HG03066 (cell line): ENCODE data around the gene GCK.

Source experiments
- ATAC-seq: cut with Tn5 transposase; IDR thresholded peaks from one replicate; pipeline ENCODE4 v1.9.1; 2021; ENCODE audit warnings: low read depth; ENCODE audit not compliant: unreplicated experiment

GCK gene

GRCh38 chr7:44098092-44099068 is 90.9 kb downstream of the GCK start:
- ATAC-seq: no peak

DNA sequence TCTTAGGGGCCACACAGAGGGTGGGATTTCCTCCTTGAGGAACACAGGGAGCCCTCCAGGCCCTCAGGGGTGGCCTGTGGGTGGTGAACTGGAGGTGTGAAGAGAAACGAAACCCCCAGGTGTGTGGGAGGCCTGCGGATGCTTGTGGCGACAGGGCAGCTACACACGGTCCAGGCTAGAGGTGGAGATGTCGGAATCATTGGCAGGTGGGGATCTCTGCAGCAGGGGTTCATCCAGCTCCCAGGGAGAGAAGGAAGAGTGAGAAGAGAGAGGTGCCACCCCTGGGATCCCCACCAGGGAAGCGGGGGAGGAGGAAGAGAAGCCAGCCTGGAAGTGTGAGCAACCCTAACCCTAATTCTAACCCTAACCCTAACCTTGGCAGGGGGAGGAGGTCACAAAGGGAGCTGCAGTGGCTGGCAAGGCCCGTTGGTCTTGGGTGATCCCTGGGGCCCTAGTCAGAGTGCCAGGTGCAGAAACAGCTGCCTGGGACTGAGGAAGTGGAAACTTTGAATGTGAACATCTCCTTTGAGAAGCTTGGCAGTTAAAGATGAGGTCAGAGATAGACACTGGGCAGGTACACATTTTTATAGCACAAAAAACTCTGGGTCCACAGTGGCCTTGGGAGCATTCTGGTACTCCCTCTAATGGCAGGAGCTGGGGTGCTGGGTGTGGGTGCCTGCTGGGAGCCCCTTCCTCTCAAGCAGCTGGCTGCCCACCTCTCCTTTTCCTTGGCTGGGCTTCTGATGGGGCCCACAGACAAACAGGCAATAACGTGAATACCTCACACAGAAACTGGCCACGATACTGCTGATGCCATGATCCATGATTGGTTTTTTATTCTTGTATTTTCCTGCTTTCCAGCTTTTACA is 91.9 kb downstream of the GCK start:
- peak; percentile 79 for ATAC-seq

- ATAC-seq: no peak
Measured at GRCh38 chr7:44096326-44096881, 92.8 kb downstream of the GCK start.

- ATAC-seq: no peak
Measured at GRCh38 chr7:44095781-44096180, 93.5 kb downstream of the GCK start.

GRCh38 chr7:44094883-44095592 is 94.2 kb downstream of the GCK start:
- ATAC-seq: no peak

GRCh38 chr7:44094365-44094764 is 94.9 kb downstream of the GCK start:
- no peak for ATAC-seq
